ENCODE data around the gene GNG3.
"Not testable (repeated sequence)": the region's sequence is repeated elsewhere in the genome, so short reads cannot be mapped to it uniquely, and the experiment has no call there.

Gene GNG3

GRCh38 chr11:62687508-62688396 is 19.7 kb upstream of the GNG3 start:
- no peak for DNase-seq (ENCODE audit: low read depth)

GRCh38 chr11:62688491-62688890 is 19.0 kb upstream of the GNG3 start:
- DNase-seq (ENCODE audit: low read depth) = no peak

GRCh38 chr11:62689421-62690183 is 17.9 kb upstream of the GNG3 start, which contains the start of gene LRRN4CL:
Gene LRRN4CL, minus strand, starts transcription at chr11:62689530. Its CDS starts 1,022 bp downstream, at chr11:62688508.
- DNase-seq (ENCODE audit: low read depth) = no peak

GRCh38 chr11:62693624-62694023 is 13.9 kb upstream of the GNG3 start:
- DNase-seq (ENCODE audit: low read depth) = not testable (repeated sequence)

GRCh38 chr11:62694455-62695167 is 12.9 kb upstream of the GNG3 start:
- DNase-seq (ENCODE audit: low read depth) = peak; percentile 72

- no peak for DNase-seq (ENCODE audit: low read depth)
Observed at GRCh38 chr11:62702246-62702645, 5.2 kb upstream of the GNG3 start.

GRCh38 chr11:62703921-62704320 is 3.6 kb upstream of the GNG3 start:
- DNase-seq (ENCODE audit: low read depth) = not testable (repeated sequence)

- DNase-seq (ENCODE audit: low read depth) = no peak
Observed at GRCh38 chr11:62705413-62705812, 2.1 kb upstream of the GNG3 start.

- peak; percentile 91 for DNase-seq (ENCODE audit: low read depth)
Observed at GRCh38 chr11:62705880-62706849, 1.3 kb upstream of the GNG3 start.

GRCh38 chr11:62706850-62707247 is 627 bp upstream of the GNG3 start:
- no peak for DNase-seq (ENCODE audit: low read depth)

GRCh38 chr11:62708392-62708791 is 916 bp downstream of the GNG3 start:
- no peak for DNase-seq (ENCODE audit: low read depth)

- peak; percentile 21 for DNase-seq (ENCODE audit: low read depth)
Observed at GRCh38 chr11:62708793-62709192, 1.3 kb downstream of the GNG3 start.

- DNase-seq (ENCODE audit: low read depth) = peak; percentile 95
Observed at GRCh38 chr11:62709247-62710000, 1.9 kb downstream of the GNG3 start.

GRCh38 chr11:62710001-62710345 is 2.5 kb downstream of the GNG3 start:
- no peak for DNase-seq (ENCODE audit: low read depth)

- no peak for DNase-seq (ENCODE audit: low read depth)
Observed at GRCh38 chr11:62712276-62712812, 4.9 kb downstream of the GNG3 start.

- no peak for DNase-seq (ENCODE audit: low read depth)
Observed at GRCh38 chr11:62712861-62713260, 5.4 kb downstream of the GNG3 start.

- DNase-seq (ENCODE audit: low read depth) = no peak
Observed at GRCh38 chr11:62713343-62713742, 5.9 kb downstream of the GNG3 start.

GRCh38 chr11:62715150-62716130 is 8.0 kb downstream of the GNG3 start:
- no peak for DNase-seq (ENCODE audit: low read depth)

- no peak for DNase-seq (ENCODE audit: low read depth)
Observed at GRCh38 chr11:62716206-62716605, 8.7 kb downstream of the GNG3 start.
